Astrocyte (in vitro differentiated cells and primary cell): Measurements from ENCODE around the gene PTMA. TPM values are rescaled to one million over a fixed set of nuclear protein-coding genes. Genes with fewer than 3 reads are reported as not detected.

Experiments used
- DNase-seq: peaks from one replicate; pipeline ENCODE4 v3.0.0-alpha.2; 2010; ENCODE audit warnings: low read depth
- FAIRE-seq: peaks from 2 replicates; lab custom pipeline; 2011; peaks lifted over from hg19 to GRCh38; lab: Jason Lieb, UNC
- H2AFZ ChIP-seq: 2 replicates; pipeline ENCODE4 v1.6.0; 2012; ENCODE audit warnings: low read depth, low read length, inconsistent platforms
- H3K27ac ChIP-seq: 2 replicates; pipeline ENCODE4 v1.5.1; 2011; ENCODE audit warnings: low read depth, low read length, inconsistent platforms
- H3K27me3 ChIP-seq: 2 replicates; pipeline ENCODE4 v1.6.0; 2011; ENCODE audit warnings: low read length, inconsistent platforms; ENCODE audit not compliant: insufficient read depth
- H3K36me3 ChIP-seq: 2 replicates; pipeline ENCODE4 v1.5.1; 2011; ENCODE audit warnings: low read length, inconsistent platforms; ENCODE audit not compliant: insufficient read depth
- H3K4me1 ChIP-seq: 2 replicates; pipeline ENCODE4 v1.5.1; 2011; ENCODE audit warnings: low read length, inconsistent platforms; ENCODE audit not compliant: insufficient read depth
- H3K4me2 ChIP-seq: 2 replicates; pipeline ENCODE4 v1.6.0; 2012; ENCODE audit warnings: low read length, inconsistent platforms
- H3K4me3 ChIP-seq: 2 replicates; pipeline ENCODE4 v1.5.1; 2011; ENCODE audit warnings: low read depth, mild to moderate bottlenecking, low read length, inconsistent platforms; ENCODE audit not compliant: insufficient read depth
- H3K79me2 ChIP-seq: 2 replicates; pipeline ENCODE4 v1.6.0; 2012; ENCODE audit warnings: mild to moderate bottlenecking, low read length, inconsistent platforms; ENCODE audit not compliant: insufficient read depth
- H3K9ac ChIP-seq: 2 replicates; pipeline ENCODE4 v1.6.0; 2012; ENCODE audit warnings: mild to moderate bottlenecking, low read length, inconsistent platforms
- H3K9me3 ChIP-seq: 2 replicates; pipeline ENCODE4 v1.5.1; 2012; ENCODE audit warnings: low read depth, mild to moderate bottlenecking, low read length, inconsistent platforms; ENCODE audit not compliant: insufficient read depth
- H4K20me1 ChIP-seq: 2 replicates; pipeline ENCODE4 v1.6.0; 2012; ENCODE audit warnings: low read length, inconsistent platforms; ENCODE audit not compliant: insufficient read depth
- H3K27ac Mint-ChIP-seq: one replicate; pipeline ENCODE4 v1.8.0; 2021; ENCODE audit warnings: mild to moderate bottlenecking, mixed read lengths; ENCODE audit not compliant: unreplicated experiment
- H3K27me3 Mint-ChIP-seq: one replicate; pipeline ENCODE4 v1.8.0; 2021; ENCODE audit warnings: low read depth, mixed read lengths; ENCODE audit not compliant: unreplicated experiment
- H3K36me3 Mint-ChIP-seq: one replicate; pipeline ENCODE4 v1.8.0; 2021; ENCODE audit warnings: low read depth, mixed read lengths; ENCODE audit not compliant: unreplicated experiment
- H3K4me1 Mint-ChIP-seq: one replicate; pipeline ENCODE4 v1.8.0; 2021; ENCODE audit warnings: low read depth, mixed read lengths; ENCODE audit not compliant: unreplicated experiment
- H3K4me3 Mint-ChIP-seq: one replicate; pipeline ENCODE4 v1.8.0; 2021; ENCODE audit warnings: mild to moderate bottlenecking, moderate library complexity, mixed read lengths; ENCODE audit not compliant: unreplicated experiment
- H3K9me3 Mint-ChIP-seq: one replicate; pipeline ENCODE4 v1.8.0; 2021; ENCODE audit warnings: mild to moderate bottlenecking, mixed read lengths; ENCODE audit not compliant: unreplicated experiment
- CTCF ChIP-seq: IDR thresholded peaks from 2 replicates; pipeline ENCODE4 v1.5.1; 2011; ENCODE audit warnings: low read depth, mild to moderate bottlenecking, inconsistent platforms, low read length, moderate library complexity; ENCODE audit not compliant: insufficient read depth
- EZH2 ChIP-seq: IDR thresholded peaks from 2 replicates; pipeline ENCODE4 v1.6.1; 2012; ENCODE audit warnings: mild to moderate bottlenecking, low read length, inconsistent platforms; ENCODE audit not compliant: insufficient read depth
- total RNA-seq: library from RNA; stranded (reverse); gene quantifications from 2 replicates; pipeline ENCODE4 v1.2.1, GENCODE V29; 2021

The PTMA gene
- total RNA-seq, 1 donor from 2014 or later, result 469 TPM

GRCh38 chr2:231717281-231718171 lies 9.2 kb downstream of the PTMA start:
- Histone ChIP-seq H2AFZ (no peak overlapping the region), H3K4me3 (no peak overlapping the region), H3K4me2 (peak overlapping the region; percentile 24), H3K27me3 (no peaks in the 10 kb centered on the region), H3K4me1 (peaks cover 37% of the 10 kb centered on the region), H3K9me3 (no peaks in the 10 kb centered on the region), H3K36me3 (peaks cover 4% of the 10 kb centered on the region), H4K20me1 (peaks cover 26% of the 10 kb centered on the region), H3K79me2 (peaks cover 7% of the 10 kb centered on the region), H3K27ac (peak overlapping the region; percentile 70), H3K9ac (peak overlapping the region; percentile 7)
- FAIRE-seq (peak; percentile 49), DNase-seq (peak; percentile 67)
- Mint-ChIP-seq H3K27ac (peak overlapping the region; percentile 63), H3K4me1 (peaks cover 29% of the 10 kb centered on the region), H3K27me3 (no peaks in the 10 kb centered on the region), H3K36me3 (peaks cover 4% of the 10 kb centered on the region), H3K9me3 (no peaks in the 10 kb centered on the region), H3K4me3 (no peak overlapping the region)
- TF ChIP-seq EZH2, result no peak

GRCh38 chr2:231718799-231719198 lies 10.5 kb downstream of the PTMA start:
- DNase-seq (no peak), FAIRE-seq (no peak)
- H3K27me3 ChIP-seq, result no peaks in the 10 kb centered on the region
- H4K20me1 ChIP-seq, result peaks cover 20% of the 10 kb centered on the region
- H3K4me1 Mint-ChIP-seq, result peaks cover 25% of the 10 kb centered on the region
- no peak overlapping the region for H3K27ac ChIP-seq
- no peaks in the 10 kb centered on the region for H3K9me3 ChIP-seq
- H3K4me2 ChIP-seq, result no peak overlapping the region
- no peak overlapping the region for H3K27ac Mint-ChIP-seq
- H3K79me2 ChIP-seq, result no peaks in the 10 kb centered on the region
- TF ChIP-seq CTCF (no peak), EZH2 (no peak)
- no peak overlapping the region for H3K9ac ChIP-seq
- H3K4me1 ChIP-seq, result peaks cover 31% of the 10 kb centered on the region
- H3K9me3 Mint-ChIP-seq, result no peaks in the 10 kb centered on the region
- no peak overlapping the region for H3K4me3 ChIP-seq
- H3K36me3 Mint-ChIP-seq, result peaks cover 1% of the 10 kb centered on the region
- H3K36me3 ChIP-seq, result no peaks in the 10 kb centered on the region
- H3K27me3 Mint-ChIP-seq, result no peaks in the 10 kb centered on the region
- no peak overlapping the region for H3K4me3 Mint-ChIP-seq
- H2AFZ ChIP-seq, result no peak overlapping the region

GRCh38 chr2:231720292-231720986 lies 12.1 kb downstream of the PTMA start:
- peaks cover 25% of the 10 kb centered on the region for H3K4me1 ChIP-seq
- H3K9ac ChIP-seq, result no peak overlapping the region
- H3K4me2 ChIP-seq, result no peak overlapping the region
- FAIRE-seq, result no peak
- no peak for DNase-seq
- Mint-ChIP-seq H3K9me3 (no peaks in the 10 kb centered on the region), H3K27me3 (no peaks in the 10 kb centered on the region), H3K27ac (no peak overlapping the region), H3K4me1 (peaks cover 21% of the 10 kb centered on the region), H3K36me3 (peaks cover 1% of the 10 kb centered on the region), H3K4me3 (no peak overlapping the region)
- H4K20me1 ChIP-seq, result peaks cover 4% of the 10 kb centered on the region
- H3K79me2 ChIP-seq, result no peaks in the 10 kb centered on the region
- H3K9me3 ChIP-seq, result no peaks in the 10 kb centered on the region
- no peak overlapping the region for H3K4me3 ChIP-seq
- TF ChIP-seq CTCF, result no peak
- TF ChIP-seq EZH2, result no peak
- H3K36me3 ChIP-seq, result no peaks in the 10 kb centered on the region
- H2AFZ ChIP-seq, result no peak overlapping the region
- H3K27ac ChIP-seq, result no peak overlapping the region
- no peaks in the 10 kb centered on the region for H3K27me3 ChIP-seq
